Retina (tissue), 1 donor: Measurements from ENCODE around the gene PRPF19.

Source experiments
- DNase-seq: peaks from one replicate; pipeline ENCODE4 v3.0.0-alpha.2; 2016

PRPF19 gene

GRCh38 chr11:60906132-60906972 is at the start of gene PRPF19:
Gene PRPF19 (minus strand): TSS chr11:60906585. CDS start chr11:60906382, 203 bp downstream.
- peak; percentile 98 for DNase-seq

- DNase-seq: no peak
Measured at GRCh38 chr11:60955571-60955970, 49.2 kb upstream of the PRPF19 start.

- no peak for DNase-seq
Measured at GRCh38 chr11:60954421-60954820, 48.0 kb upstream of the PRPF19 start.

GRCh38 chr11:60953781-60954180 is 47.4 kb upstream of the PRPF19 start:
- DNase-seq: no peak

GRCh38 chr11:60952742-60953170 is 46.4 kb upstream of the PRPF19 start:
- no peak for DNase-seq

GRCh38 chr11:60951904-60952741 is 45.7 kb upstream of the PRPF19 start, which contains the start of gene SLC15A3:
Gene SLC15A3 (minus strand): TSS chr11:60952176. CDS start chr11:60951551, 625 bp downstream.
- peak; percentile 54 for DNase-seq

- DNase-seq: no peak
Measured at GRCh38 chr11:60951606-60951903, 45.2 kb upstream of the PRPF19 start.

GRCh38 chr11:60950933-60951605 is 44.7 kb upstream of the PRPF19 start:
- DNase-seq: peak; percentile 60

- DNase-seq: no peak
Measured at GRCh38 chr11:60950024-60950423, 43.6 kb upstream of the PRPF19 start.

- no peak for DNase-seq
Measured at GRCh38 chr11:60948250-60948649, 41.9 kb upstream of the PRPF19 start.

- peak; percentile 57 for DNase-seq
Measured at GRCh38 chr11:60947700-60948099, 41.3 kb upstream of the PRPF19 start.

GRCh38 chr11:60946601-60947264 is 40.3 kb upstream of the PRPF19 start:
- no peak for DNase-seq

- no peak for DNase-seq
Measured at GRCh38 chr11:60945295-60945667, 38.9 kb upstream of the PRPF19 start.

GRCh38 chr11:60944490-60945294 is 38.3 kb upstream of the PRPF19 start:
- DNase-seq: no peak

- DNase-seq: no peak
Measured at GRCh38 chr11:60942970-60943565, 36.7 kb upstream of the PRPF19 start.

- DNase-seq: no peak
Measured at GRCh38 chr11:60942219-60942618, 35.8 kb upstream of the PRPF19 start.

GRCh38 chr11:60941371-60942119 is 35.2 kb upstream of the PRPF19 start:
- no peak for DNase-seq

GRCh38 chr11:60939855-60940254 is 33.5 kb upstream of the PRPF19 start:
- no peak for DNase-seq

- no peak for DNase-seq
Measured at GRCh38 chr11:60939301-60939700, 32.9 kb upstream of the PRPF19 start.

- no peak for DNase-seq
Measured at GRCh38 chr11:60938500-60938899, 32.1 kb upstream of the PRPF19 start.

GRCh38 chr11:60937811-60938210 is 31.4 kb upstream of the PRPF19 start:
- no peak for DNase-seq
